OCI-LY3 (cell line): ENCODE data around the gene SPPL3.

Source experiments
- H2AFZ ChIP-seq: fragments of 200-600, 300-600 bp; shearing (Covaris generic); 2 replicates; pipeline ENCODE4 v1.6.0; 2014; ENCODE audit warnings: antibody characterized with exemption, low read depth, low read length
- H3K27ac ChIP-seq: fragments of 200-600, 300-600 bp; sonication (generic); 2 replicates; pipeline ENCODE4 v1.5.1; 2014; ENCODE audit warnings: mild to moderate bottlenecking, low read length, moderate library complexity, mixed read lengths
- H3K27me3 ChIP-seq: fragments of 200-600, 300-600 bp; sonication (generic); 2 replicates; pipeline ENCODE4 v1.6.1; 2014; ENCODE audit warnings: low read depth, low read length, mixed read lengths
- H3K36me3 ChIP-seq: fragments of 200-600, 300-600 bp; sonication (generic); replicated peaks from 2 replicates; pipeline ENCODE3; 2014; ENCODE audit warnings: low read depth, low read length, mixed read lengths
- H3K4me1 ChIP-seq: fragments of 300-600, 200-600 bp; sonication (generic); 2 replicates; pipeline ENCODE4 v1.6.1; 2014; ENCODE audit warnings: low read length, mixed read lengths
- H3K4me2 ChIP-seq: fragments of 200-600, 300-600 bp; sonication (generic); 2 replicates; pipeline ENCODE4 v1.6.1; 2014; ENCODE audit warnings: low read length, mixed read lengths
- H3K4me3 ChIP-seq: fragments of 300-600, 200-600 bp; sonication (generic); 2 replicates; pipeline ENCODE4 v1.5.1; 2014; ENCODE audit warnings: antibody characterized with exemption, mild to moderate bottlenecking, low read length, moderate library complexity
- H3K79me2 ChIP-seq: fragments of 300-600, 200-600 bp; shearing (Covaris generic); 2 replicates; pipeline ENCODE4 v1.6.1; 2014; ENCODE audit warnings: mild to moderate bottlenecking, low read length, mixed read lengths
- H3K9ac ChIP-seq: fragments of 300-600, 200-600 bp; shearing (Covaris generic); 2 replicates; pipeline ENCODE4 v1.6.0; 2014; ENCODE audit warnings: mild to moderate bottlenecking, low read length, moderate library complexity
- H3K9me3 ChIP-seq: fragments of 200-600, 300-600 bp; shearing (Covaris generic); 2 replicates; pipeline ENCODE4 v1.6.1; 2014; ENCODE audit warnings: low read length, mixed read lengths; ENCODE audit not compliant: insufficient read depth
- H4K20me1 ChIP-seq: fragments of 200-600, 300-600 bp; sonication (generic); 2 replicates; pipeline ENCODE4 v1.6.1; 2016; ENCODE audit warnings: low read length, mixed read lengths; ENCODE audit not compliant: insufficient read depth
- EZH2phosphoT487 ChIP-seq: fragments of 200-600 bp; shearing (Covaris generic); IDR thresholded peaks from 2 replicates; pipeline ENCODE4 v1.6.1; 2018; ENCODE audit warnings: antibody characterized with exemption, mixed run types, low read depth
- TF ChIP-seq, protein P1 (sequence below): fragments of 200-600, 300-600 bp; sonication (generic); IDR thresholded peaks from 2 replicates; pipeline ENCODE4 v1.5.1; 2014; ENCODE audit warnings: antibody characterized with exemption, low read length, low read depth

The SPPL3 gene

DNA sequence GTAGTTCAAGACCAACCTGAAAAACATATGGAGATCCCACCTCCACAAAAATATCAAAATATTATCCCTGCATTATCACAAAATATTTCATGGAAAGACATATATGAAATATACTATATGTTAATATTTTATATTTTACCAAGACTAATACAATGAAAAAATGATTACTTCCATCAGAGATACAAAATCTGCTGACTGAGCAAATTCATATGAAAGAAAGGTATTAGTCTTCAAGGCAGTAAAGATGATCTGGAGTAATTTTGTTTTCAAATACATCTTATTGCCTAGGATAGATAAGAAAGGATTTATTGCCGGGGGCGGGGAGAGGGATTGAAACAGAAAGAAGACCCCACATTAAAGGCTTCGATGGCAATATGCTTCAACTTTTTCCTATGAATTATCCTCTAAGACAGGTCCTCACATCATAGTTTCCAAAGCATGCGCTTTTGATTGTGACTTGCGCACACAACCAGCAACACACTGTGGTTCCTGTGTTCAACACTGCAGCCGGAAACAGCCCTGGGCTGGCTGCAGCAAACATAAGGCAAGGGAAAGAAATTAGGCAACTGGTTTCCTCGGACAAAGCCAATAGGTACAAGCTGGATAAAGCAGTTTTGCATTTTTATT lies 83.2 kb downstream of the SPPL3 start:
- H3K27ac ChIP-seq = no peak overlapping the region
- no peak overlapping the region for H2AFZ ChIP-seq
- H3K27me3 ChIP-seq = no peaks in the 10 kb centered on the region
- no peaks in the 10 kb centered on the region for H3K36me3 ChIP-seq
- peak overlapping the region; percentile 42; the same call in 1 of the 2 replicates for H3K4me3 ChIP-seq
- peaks cover 81% of the 10 kb centered on the region for H3K79me2 ChIP-seq
- H3K9ac ChIP-seq = no peak overlapping the region
- no peaks in the 10 kb centered on the region for H4K20me1 ChIP-seq
- TF ChIP-seq, protein P1, sequence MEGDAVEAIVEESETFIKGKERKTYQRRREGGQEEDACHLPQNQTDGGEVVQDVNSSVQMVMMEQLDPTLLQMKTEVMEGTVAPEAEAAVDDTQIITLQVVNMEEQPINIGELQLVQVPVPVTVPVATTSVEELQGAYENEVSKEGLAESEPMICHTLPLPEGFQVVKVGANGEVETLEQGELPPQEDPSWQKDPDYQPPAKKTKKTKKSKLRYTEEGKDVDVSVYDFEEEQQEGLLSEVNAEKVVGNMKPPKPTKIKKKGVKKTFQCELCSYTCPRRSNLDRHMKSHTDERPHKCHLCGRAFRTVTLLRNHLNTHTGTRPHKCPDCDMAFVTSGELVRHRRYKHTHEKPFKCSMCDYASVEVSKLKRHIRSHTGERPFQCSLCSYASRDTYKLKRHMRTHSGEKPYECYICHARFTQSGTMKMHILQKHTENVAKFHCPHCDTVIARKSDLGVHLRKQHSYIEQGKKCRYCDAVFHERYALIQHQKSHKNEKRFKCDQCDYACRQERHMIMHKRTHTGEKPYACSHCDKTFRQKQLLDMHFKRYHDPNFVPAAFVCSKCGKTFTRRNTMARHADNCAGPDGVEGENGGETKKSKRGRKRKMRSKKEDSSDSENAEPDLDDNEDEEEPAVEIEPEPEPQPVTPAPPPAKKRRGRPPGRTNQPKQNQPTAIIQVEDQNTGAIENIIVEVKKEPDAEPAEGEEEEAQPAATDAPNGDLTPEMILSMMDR = no peak
- no peak for TF ChIP-seq EZH2phosphoT487
- no peaks in the 10 kb centered on the region for H3K9me3 ChIP-seq
- H3K4me2 ChIP-seq = peak overlapping the region; percentile 64
- peaks cover 21% of the 10 kb centered on the region for H3K4me1 ChIP-seq

DNA sequence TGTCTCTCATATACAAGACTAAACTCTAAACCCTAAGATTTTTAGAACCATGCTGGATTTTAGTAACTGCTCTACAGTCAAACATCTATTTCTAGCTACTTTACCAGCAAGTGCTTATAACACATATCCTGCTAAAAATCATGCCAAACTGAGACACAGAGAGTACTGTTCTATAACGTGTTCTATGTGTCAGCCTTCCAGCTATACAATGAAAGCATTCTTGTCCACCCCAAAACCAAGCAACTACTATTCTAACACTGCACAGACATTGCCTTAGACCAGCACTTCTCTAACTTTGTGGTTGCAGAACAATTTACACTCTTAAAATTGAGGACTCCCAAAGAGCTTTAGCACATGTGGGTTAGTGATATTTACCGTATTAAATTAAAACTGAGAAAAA lies 85.7 kb downstream of the SPPL3 start:
- Histone ChIP-seq H3K27me3 (no peaks in the 10 kb centered on the region), H3K4me3 (no peak overlapping the region), H3K9ac (no peak overlapping the region), H3K4me2 (no peak overlapping the region), H3K9me3 (no peaks in the 10 kb centered on the region), H3K36me3 (no peaks in the 10 kb centered on the region), H3K79me2 (peaks cover 76% of the 10 kb centered on the region), H2AFZ (no peak overlapping the region), H3K27ac (no peak overlapping the region), H4K20me1 (no peaks in the 10 kb centered on the region), H3K4me1 (peaks cover 38% of the 10 kb centered on the region)
- TF ChIP-seq, protein P1 = no peak
- no peak for TF ChIP-seq EZH2phosphoT487

DNA sequence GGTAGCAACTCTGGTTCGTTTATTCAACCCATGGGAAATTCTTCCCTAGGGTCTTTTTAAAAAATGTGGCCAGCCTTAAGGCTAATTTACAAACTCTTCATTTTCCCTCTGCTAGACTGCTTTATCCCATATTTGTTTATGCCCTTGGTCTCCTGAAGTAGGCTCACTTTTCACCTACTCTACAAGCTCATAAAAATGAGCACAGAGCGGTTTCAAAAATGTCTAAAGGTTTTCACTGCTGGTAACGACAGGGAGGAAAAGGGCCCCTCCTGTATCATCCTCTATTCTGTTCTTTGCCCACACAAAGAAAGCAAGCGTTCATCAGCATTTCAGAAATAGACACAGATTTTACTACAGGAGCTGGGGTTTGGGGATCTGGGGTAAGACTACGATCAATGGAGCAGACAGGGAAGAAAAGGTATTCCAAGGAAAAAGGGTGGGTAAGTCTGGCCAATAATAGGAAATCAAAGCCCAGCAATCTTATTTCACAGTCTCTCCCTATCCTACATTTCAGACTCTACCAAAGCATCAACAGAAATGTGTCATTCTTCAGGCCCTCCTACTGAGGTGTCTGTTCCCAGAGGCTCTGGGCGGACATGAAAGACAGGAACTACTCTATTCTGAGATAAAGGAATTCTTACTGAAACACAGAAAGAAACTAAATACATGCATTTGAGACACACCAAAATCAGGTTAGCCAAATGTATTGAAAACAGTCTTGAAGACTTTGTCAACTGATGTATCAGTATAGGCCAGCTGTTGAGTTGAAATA lies 86.4 kb downstream of the SPPL3 start:
- H4K20me1 ChIP-seq = no peaks in the 10 kb centered on the region
- TF ChIP-seq, protein P1 = no peak
- TF ChIP-seq EZH2phosphoT487 = no peak
- peaks cover 72% of the 10 kb centered on the region for H3K79me2 ChIP-seq
- peaks cover 36% of the 10 kb centered on the region for H3K4me1 ChIP-seq
- H3K36me3 ChIP-seq = no peaks in the 10 kb centered on the region
- H3K9ac ChIP-seq = no peak overlapping the region
- no peaks in the 10 kb centered on the region for H3K27me3 ChIP-seq
- H3K4me3 ChIP-seq = no peak overlapping the region
- H3K9me3 ChIP-seq = no peaks in the 10 kb centered on the region
- no peak overlapping the region for H3K4me2 ChIP-seq
- H3K27ac ChIP-seq = no peak overlapping the region
- no peak overlapping the region for H2AFZ ChIP-seq

DNA sequence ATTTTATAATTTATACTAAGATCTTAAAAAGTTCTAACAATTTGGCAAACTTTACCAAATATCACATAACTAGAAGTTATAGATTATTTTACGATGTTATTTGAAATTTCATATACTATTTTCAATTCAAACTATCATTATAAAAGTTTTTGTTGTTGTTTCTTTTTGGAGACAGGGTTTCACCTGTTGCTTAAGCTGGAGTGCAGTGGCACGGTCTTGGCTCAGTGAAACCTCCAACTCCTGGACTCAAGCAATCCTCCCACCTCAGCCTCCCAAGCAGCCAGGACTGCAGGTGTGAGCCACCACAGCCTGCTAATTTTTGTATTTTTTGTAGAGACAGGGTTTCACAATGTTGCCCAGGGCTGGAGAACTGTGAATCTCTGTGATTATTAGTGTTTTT lies 87.8 kb downstream of the SPPL3 start:
- Histone ChIP-seq H3K27ac (no peak overlapping the region), H3K4me1 (peaks cover 22% of the 10 kb centered on the region), H3K9ac (no peak overlapping the region), H3K9me3 (no peaks in the 10 kb centered on the region), H2AFZ (no peak overlapping the region), H3K36me3 (no peaks in the 10 kb centered on the region), H3K79me2 (peaks cover 61% of the 10 kb centered on the region), H4K20me1 (no peaks in the 10 kb centered on the region), H3K4me3 (no peak overlapping the region), H3K27me3 (no peaks in the 10 kb centered on the region), H3K4me2 (no peak overlapping the region)
- TF ChIP-seq, protein P1 = no peak
- TF ChIP-seq EZH2phosphoT487 = no peak
